ENCODE measurements around the gene FHIT.

FHIT gene

GRCh38 chr3:61252836-61253235 lies 1.6 kb upstream of the FHIT start:
- DNase-seq (ENCODE audit: insufficient read length, low spot score) (no peak), FAIRE-seq (no peak)
- no peak for TF ChIP-seq CTCF (IDR thresholded peaks at IDR 0.05; ENCODE audit: insufficient read depth, missing control alignments)

- DNase-seq (ENCODE audit: insufficient read length, low spot score), result no peak
- FAIRE-seq, result no peak
- no peak for TF ChIP-seq CTCF (IDR thresholded peaks at IDR 0.05; ENCODE audit: insufficient read depth, missing control alignments)
Observed at GRCh38 chr3:61250784-61251173, 473 bp downstream of the FHIT start.

GRCh38 chr3:61248496-61248895 lies 2.8 kb downstream of the FHIT start:
- no peak for TF ChIP-seq CTCF (IDR thresholded peaks at IDR 0.05; ENCODE audit: insufficient read depth, missing control alignments)
- no peak for DNase-seq (ENCODE audit: insufficient read length, low spot score)
- FAIRE-seq, result no peak

- FAIRE-seq (no peak), DNase-seq (ENCODE audit: insufficient read length, low spot score) (no peak)
- TF ChIP-seq CTCF (IDR thresholded peaks at IDR 0.05; ENCODE audit: insufficient read depth, missing control alignments), result no peak
Observed at GRCh38 chr3:61247191-61247590, 4.1 kb downstream of the FHIT start.

- no peak for FAIRE-seq
- TF ChIP-seq CTCF (IDR thresholded peaks at IDR 0.05; ENCODE audit: insufficient read depth, missing control alignments), result no peak
- DNase-seq (ENCODE audit: insufficient read length, low spot score), result no peak
Observed at GRCh38 chr3:61239871-61240270, 11.4 kb downstream of the FHIT start.

- no peak for DNase-seq (ENCODE audit: insufficient read length, low spot score)
- no peak for FAIRE-seq
- TF ChIP-seq CTCF (IDR thresholded peaks at IDR 0.05; ENCODE audit: insufficient read depth, missing control alignments), result no peak
Observed at GRCh38 chr3:61237858-61238257, 13.4 kb downstream of the FHIT start.

- no peak for DNase-seq (ENCODE audit: insufficient read length, low spot score)
- FAIRE-seq, result no peak
- no peak for TF ChIP-seq CTCF (IDR thresholded peaks at IDR 0.05; ENCODE audit: insufficient read depth, missing control alignments)
Observed at GRCh38 chr3:61236556-61236955, 14.7 kb downstream of the FHIT start.

All from D721Med (cell line).